SJCRH30 (cell line): ENCODE measurements around the gene SEMA4C. TPM values are rescaled to one million over a fixed set of nuclear protein-coding genes. Genes with fewer than 3 reads are reported as not detected.

Source experiments
- DNase-seq, 2 experiments: peaks; one replicate each; pipeline ENCODE4 v3.0.0-alpha.2; 2015 to 2020
- H3K27ac ChIP-seq: fragments of 250-450 bp; sonication (Bioruptor Pico); 2 replicates; pipeline ENCODE4 v1.5.1; 2020; ENCODE audit warnings: mild to moderate bottlenecking, moderate library complexity
- H3K27me3 ChIP-seq: fragments of 250-450 bp; sonication (Bioruptor Pico); 2 replicates; pipeline ENCODE4 v1.5.1; 2020; ENCODE audit warnings: mild to moderate bottlenecking, moderate library complexity
- H3K36me3 ChIP-seq: fragments of 250-450 bp; sonication (Bioruptor Pico); 2 replicates; pipeline ENCODE4 v1.5.1; 2020; ENCODE audit warnings: mild to moderate bottlenecking, moderate library complexity
- H3K4me1 ChIP-seq: fragments of 250-450 bp; sonication (Bioruptor Pico); 2 replicates; pipeline ENCODE4 v1.5.1; 2020; ENCODE audit warnings: mild to moderate bottlenecking, moderate library complexity
- H3K4me3 ChIP-seq: fragments of 250-450 bp; sonication (Bioruptor Pico); 2 replicates; pipeline ENCODE4 v1.5.1; 2020; ENCODE audit warnings: mild to moderate bottlenecking, moderate library complexity
- H3K9me3 ChIP-seq: fragments of 250-450 bp; sonication (Bioruptor Pico); replicated peaks from 2 replicates; pipeline ENCODE4 v1.5.1; 2020; ENCODE audit warnings: mild to moderate bottlenecking, moderate library complexity
- total RNA-seq: library from RNA; depleted of rRNA; stranded (reverse); fragments of >200 nt; shearing (Covaris generic); gene quantifications from 2 replicates; pipeline ENCODE4 v1.2.3, GENCODE V29; 2014

Gene SEMA4C
- total RNA-seq, 1 experiment from 2014 or later = 49.4 TPM

DNA sequence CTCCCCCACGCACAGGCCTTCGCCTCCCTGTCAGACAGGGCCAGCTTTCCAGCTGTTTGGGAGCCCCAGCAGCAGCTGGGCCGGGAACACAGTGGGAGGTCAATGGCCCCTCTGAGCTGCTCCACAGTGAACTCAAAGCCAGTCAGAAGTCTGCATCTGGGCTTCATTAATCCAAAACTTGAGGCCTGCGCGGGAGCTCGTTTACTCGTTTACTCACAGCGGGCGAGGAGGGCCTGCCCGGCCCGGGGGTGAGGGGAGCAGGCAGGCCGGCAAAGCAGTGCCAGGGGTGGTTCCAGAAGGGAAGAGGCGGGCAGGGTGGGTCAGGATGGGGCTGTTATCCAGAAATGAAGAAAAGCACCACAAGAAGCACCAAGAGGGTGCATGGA is 36.8 kb upstream of the SEMA4C start:
- Histone ChIP-seq H3K4me3 (peak overlapping the region; percentile 30), H3K27ac (peak overlapping the region; percentile 45), H3K36me3 (no peaks in the 10 kb centered on the region), H3K27me3 (no peaks in the 10 kb centered on the region), H3K4me1 (peaks cover 18% of the 10 kb centered on the region; the same call in 1 of the 2 replicates), H3K9me3 (no peaks in the 10 kb centered on the region)
- peak; percentile 76 to 85 for DNase-seq

- Histone ChIP-seq H3K27me3 (no peaks in the 10 kb centered on the region), H3K9me3 (no peaks in the 10 kb centered on the region), H3K27ac (no peak overlapping the region), H3K36me3 (no peaks in the 10 kb centered on the region), H3K4me3 (no peak overlapping the region), H3K4me1 (peaks cover 23% of the 10 kb centered on the region)
- DNase-seq = no peak
Observed at GRCh38 chr2:96903815-96904214, 33.9 kb upstream of the SEMA4C start.

DNA sequence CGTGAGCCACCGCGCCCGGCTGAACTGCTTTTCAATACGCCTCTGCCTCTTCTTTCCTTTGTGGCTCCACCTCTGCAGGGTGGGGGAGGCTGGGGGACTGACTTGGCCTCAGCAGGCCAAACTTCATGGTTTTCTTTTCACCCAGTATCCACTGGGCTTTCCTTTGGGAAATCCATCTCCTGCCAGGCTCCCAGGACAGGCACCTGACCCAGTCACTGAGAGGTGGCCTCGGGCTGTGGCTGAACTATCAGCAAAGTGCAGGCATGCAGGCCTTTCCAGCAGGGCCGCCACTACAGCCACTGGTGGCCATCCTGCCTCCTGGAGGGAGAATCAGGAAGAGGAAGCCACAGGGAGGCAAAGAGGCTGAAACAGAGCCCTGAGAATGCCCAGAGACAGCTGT is 33.4 kb upstream of the SEMA4C start:
- DNase-seq = peak in 1 of 2 experiments; percentile 39
- no peaks in the 10 kb centered on the region for H3K9me3 ChIP-seq
- peaks cover 28% of the 10 kb centered on the region for H3K4me1 ChIP-seq
- no peaks in the 10 kb centered on the region for H3K27me3 ChIP-seq
- H3K4me3 ChIP-seq = no peak overlapping the region
- no peaks in the 10 kb centered on the region for H3K36me3 ChIP-seq
- H3K27ac ChIP-seq = no peak overlapping the region

- H3K27me3 ChIP-seq = no peaks in the 10 kb centered on the region
- no peak for DNase-seq
- no peak overlapping the region for H3K4me3 ChIP-seq
- no peak overlapping the region for H3K27ac ChIP-seq
- H3K4me1 ChIP-seq = peaks cover 35% of the 10 kb centered on the region
- H3K36me3 ChIP-seq = no peaks in the 10 kb centered on the region
- no peaks in the 10 kb centered on the region for H3K9me3 ChIP-seq
Observed at GRCh38 chr2:96900237-96900636, 30.4 kb upstream of the SEMA4C start.

- Histone ChIP-seq H3K4me1 (peaks cover 40% of the 10 kb centered on the region), H3K27ac (no peak overlapping the region), H3K4me3 (no peak overlapping the region), H3K9me3 (no peaks in the 10 kb centered on the region), H3K36me3 (no peaks in the 10 kb centered on the region), H3K27me3 (no peaks in the 10 kb centered on the region)
- DNase-seq = no peak
Observed at GRCh38 chr2:96899413-96899741, 29.5 kb upstream of the SEMA4C start.

GRCh38 chr2:96898641-96899412 is 28.9 kb upstream of the SEMA4C start:
- DNase-seq = peak; percentile 66 to 74
- Histone ChIP-seq H3K27me3 (no peaks in the 10 kb centered on the region), H3K4me1 (peaks cover 42% of the 10 kb centered on the region), H3K27ac (peak overlapping the region; percentile 1; the same call in 1 of the 2 replicates), H3K4me3 (no peak overlapping the region), H3K36me3 (no peaks in the 10 kb centered on the region), H3K9me3 (no peaks in the 10 kb centered on the region)

DNA sequence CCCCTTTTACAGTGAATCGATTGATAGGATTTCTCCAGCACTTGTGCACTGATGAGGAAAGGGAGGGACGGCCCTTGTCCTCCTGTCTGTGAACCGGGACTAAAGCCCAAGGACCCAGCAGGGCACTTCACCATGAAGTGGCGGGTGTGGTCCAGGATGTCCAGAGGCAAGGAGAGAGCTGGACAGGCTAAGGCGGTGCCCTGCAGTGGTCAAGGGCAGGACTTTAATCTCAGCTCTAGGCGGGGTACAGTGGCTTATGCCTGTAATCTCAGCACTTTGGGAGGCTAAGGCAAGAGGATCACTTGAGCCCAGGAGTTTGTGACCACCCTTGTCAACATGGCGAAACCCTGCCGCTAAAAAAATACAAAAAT is 28.2 kb upstream of the SEMA4C start:
- Histone ChIP-seq H3K4me3 (no peak overlapping the region), H3K36me3 (no peaks in the 10 kb centered on the region), H3K27me3 (no peaks in the 10 kb centered on the region), H3K4me1 (peaks cover 43% of the 10 kb centered on the region), H3K27ac (no peak overlapping the region), H3K9me3 (no peaks in the 10 kb centered on the region)
- DNase-seq = no peak

- no peak for DNase-seq
- Histone ChIP-seq H3K36me3 (no peaks in the 10 kb centered on the region), H3K4me3 (no peak overlapping the region), H3K4me1 (peaks cover 43% of the 10 kb centered on the region), H3K27me3 (no peaks in the 10 kb centered on the region), H3K9me3 (no peaks in the 10 kb centered on the region), H3K27ac (no peak overlapping the region)
Observed at GRCh38 chr2:96897491-96898134, 27.7 kb upstream of the SEMA4C start.

GRCh38 chr2:96895746-96896651 is 26.1 kb upstream of the SEMA4C start:
- no peak overlapping the region for H3K4me3 ChIP-seq
- H3K27me3 ChIP-seq = no peaks in the 10 kb centered on the region
- no peaks in the 10 kb centered on the region for H3K9me3 ChIP-seq
- H3K4me1 ChIP-seq = peaks cover 54% of the 10 kb centered on the region
- DNase-seq = peak; percentile 81 to 86
- no peaks in the 10 kb centered on the region for H3K36me3 ChIP-seq
- peak overlapping the region; percentile 73 for H3K27ac ChIP-seq

- Histone ChIP-seq H3K27ac (peak overlapping the region; percentile 73), H3K4me1 (peaks cover 62% of the 10 kb centered on the region), H3K4me3 (no peak overlapping the region), H3K27me3 (no peaks in the 10 kb centered on the region), H3K9me3 (no peaks in the 10 kb centered on the region), H3K36me3 (no peaks in the 10 kb centered on the region)
- no peak for DNase-seq
Observed at GRCh38 chr2:96895032-96895745, 25.3 kb upstream of the SEMA4C start.

DNA sequence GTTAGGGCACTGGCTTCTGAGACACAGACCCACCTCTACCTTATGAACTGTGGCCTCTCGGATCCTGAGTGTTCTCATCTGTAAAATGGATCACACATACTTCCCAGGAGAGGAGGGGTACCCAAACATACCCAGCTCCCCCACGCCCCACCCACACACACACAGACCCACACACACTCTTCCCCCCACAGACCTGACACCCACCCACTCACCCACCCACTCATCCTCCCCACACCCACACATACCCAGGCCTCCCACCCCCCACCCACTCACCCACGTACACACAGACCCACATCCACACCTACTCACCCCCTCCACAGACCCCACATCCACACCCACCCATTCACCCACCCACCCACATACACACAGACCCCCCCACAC is 24.3 kb upstream of the SEMA4C start:
- peaks cover 63% of the 10 kb centered on the region for H3K4me1 ChIP-seq
- no peak overlapping the region for H3K27ac ChIP-seq

DNA sequence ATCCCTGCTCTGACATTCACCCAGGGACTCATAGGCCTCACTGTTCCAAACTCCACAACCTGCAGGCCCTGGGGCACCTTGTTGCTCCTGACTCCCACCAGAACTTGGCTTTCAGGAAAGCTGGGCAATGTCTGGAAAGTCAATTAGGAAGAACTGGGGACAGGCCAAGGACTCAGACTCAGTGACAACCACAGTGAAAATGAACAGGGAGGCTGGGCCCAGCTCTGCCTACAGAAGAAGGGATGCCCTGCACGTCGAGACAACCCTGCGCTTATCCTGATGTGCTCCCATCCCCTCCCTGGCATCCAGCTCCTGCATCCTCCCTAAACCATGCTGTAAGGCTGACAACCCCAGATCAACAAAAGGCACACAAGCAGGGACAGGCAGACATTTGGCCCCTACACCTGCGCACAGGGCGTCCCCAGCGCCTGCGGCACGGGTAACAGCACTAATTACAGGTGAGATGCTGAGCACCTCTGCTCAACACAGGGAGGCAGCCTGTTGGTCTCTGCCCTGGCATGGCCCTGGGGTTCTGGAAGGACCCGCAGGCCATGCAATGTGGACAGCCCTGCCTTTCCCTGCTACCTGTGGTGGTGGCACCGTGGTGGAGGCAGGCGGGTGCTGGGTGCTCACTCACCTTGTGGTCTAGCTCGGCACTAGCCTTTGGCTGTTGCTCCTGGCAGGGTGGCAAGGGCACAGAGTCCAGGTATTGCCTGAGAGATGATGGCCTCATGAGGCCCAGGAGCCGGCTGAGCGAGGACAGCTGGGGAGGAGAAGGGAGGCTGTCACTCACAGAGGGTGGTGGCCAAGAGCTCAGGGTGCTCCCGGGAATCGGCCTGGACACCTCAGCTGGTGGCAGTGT is 23.6 kb upstream of the SEMA4C start:
- Histone ChIP-seq H3K27ac (no peak overlapping the region), H3K4me1 (peaks cover 63% of the 10 kb centered on the region)
- no peak for DNase-seq

More for the DNA sequence above, 24.3 kb upstream of the SEMA4C start:
- no peaks in the 10 kb centered on the region for H3K36me3 ChIP-seq
- H3K27me3 ChIP-seq = no peaks in the 10 kb centered on the region
- DNase-seq = no peak
- H3K9me3 ChIP-seq = no peaks in the 10 kb centered on the region
- no peak overlapping the region for H3K4me3 ChIP-seq

GRCh38 chr2:96891591-96892333 is 21.9 kb upstream of the SEMA4C start:
- no peak for DNase-seq
- Histone ChIP-seq H3K4me1 (peaks cover 65% of the 10 kb centered on the region), H3K27me3 (no peaks in the 10 kb centered on the region), H3K27ac (no peak overlapping the region), H3K9me3 (no peaks in the 10 kb centered on the region), H3K36me3 (no peaks in the 10 kb centered on the region), H3K4me3 (no peak overlapping the region)

More for the DNA sequence above, 23.6 kb upstream of the SEMA4C start:
- Histone ChIP-seq H3K9me3 (no peaks in the 10 kb centered on the region), H3K36me3 (no peaks in the 10 kb centered on the region), H3K27me3 (no peaks in the 10 kb centered on the region), H3K4me3 (no peak overlapping the region)
